GM19025 (cell line): ENCODE measurements around the gene EYA3.

Experiments used
- ATAC-seq: cut with Tn5 transposase; IDR thresholded peaks from one replicate; pipeline ENCODE4 v1.9.1; 2021; ENCODE audit warnings: mild to moderate bottlenecking, low read depth, moderate library complexity; ENCODE audit not compliant: unreplicated experiment

The EYA3 gene

DNA sequence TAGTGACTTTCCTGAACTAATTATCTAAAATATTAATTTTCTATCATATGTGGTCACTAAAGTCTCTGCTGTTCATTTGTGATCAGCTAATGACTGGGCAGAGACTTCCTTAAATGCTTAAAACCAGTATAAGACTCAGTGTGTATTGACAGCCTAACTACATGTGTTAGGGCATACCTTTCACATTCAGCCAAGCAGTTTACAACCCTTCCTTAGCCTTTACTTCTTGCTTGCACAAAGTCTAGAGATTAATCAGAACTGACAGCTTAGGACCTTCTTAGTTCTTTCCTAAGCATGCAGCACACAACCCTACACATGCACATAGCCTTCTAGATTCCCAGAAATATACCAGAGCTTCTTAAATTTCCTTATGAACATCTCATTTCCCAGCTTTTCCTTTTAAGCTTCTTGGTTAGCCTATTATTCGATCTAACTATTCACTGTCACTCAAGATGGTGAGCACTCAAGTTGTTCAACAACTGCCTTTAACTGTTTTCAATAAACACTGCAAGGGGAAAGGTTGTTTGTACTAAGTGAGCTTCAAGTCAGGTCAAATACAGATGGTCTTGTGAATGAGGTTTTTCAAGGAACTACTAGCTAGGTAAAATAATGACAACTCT, 13.4 kb downstream of the EYA3 start:
- no peak for ATAC-seq

DNA sequence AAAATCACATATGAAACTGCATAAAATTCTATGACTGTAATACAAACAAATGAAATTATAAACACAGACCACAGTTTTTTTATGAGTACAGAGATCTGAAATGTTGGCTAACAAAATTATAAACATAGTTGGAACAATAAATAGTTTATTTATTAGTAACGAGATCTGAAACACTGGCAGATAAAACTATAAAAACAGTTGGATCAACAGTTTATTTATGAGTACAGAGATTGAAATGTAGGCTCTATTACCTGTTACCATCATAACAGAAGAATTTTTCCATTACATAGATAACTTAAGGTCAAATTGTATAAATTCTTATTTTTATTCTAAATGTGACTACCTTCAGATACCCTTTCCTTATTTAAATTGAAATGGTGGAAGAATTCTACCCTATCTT, 14.5 kb downstream of the EYA3 start:
- no peak for ATAC-seq

DNA sequence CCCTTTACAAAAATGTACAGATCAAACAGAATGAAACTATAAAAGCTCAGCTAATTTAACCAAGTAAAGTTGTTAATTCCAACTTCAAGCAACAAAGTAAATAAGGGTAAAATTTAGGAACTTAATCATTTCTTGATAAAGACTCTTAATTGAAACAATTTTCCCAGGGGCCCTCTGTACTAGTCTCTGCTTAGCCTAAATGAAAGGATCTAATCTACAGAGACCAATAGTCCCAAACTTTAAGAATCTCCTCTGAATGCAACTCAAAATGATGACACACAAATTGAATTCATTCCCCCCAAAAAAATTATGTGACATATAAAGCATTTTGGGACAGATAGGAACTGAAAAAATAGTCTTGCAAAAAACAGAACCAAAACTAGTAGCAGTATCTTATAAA, 16.6 kb downstream of the EYA3 start:
- no peak for ATAC-seq

DNA sequence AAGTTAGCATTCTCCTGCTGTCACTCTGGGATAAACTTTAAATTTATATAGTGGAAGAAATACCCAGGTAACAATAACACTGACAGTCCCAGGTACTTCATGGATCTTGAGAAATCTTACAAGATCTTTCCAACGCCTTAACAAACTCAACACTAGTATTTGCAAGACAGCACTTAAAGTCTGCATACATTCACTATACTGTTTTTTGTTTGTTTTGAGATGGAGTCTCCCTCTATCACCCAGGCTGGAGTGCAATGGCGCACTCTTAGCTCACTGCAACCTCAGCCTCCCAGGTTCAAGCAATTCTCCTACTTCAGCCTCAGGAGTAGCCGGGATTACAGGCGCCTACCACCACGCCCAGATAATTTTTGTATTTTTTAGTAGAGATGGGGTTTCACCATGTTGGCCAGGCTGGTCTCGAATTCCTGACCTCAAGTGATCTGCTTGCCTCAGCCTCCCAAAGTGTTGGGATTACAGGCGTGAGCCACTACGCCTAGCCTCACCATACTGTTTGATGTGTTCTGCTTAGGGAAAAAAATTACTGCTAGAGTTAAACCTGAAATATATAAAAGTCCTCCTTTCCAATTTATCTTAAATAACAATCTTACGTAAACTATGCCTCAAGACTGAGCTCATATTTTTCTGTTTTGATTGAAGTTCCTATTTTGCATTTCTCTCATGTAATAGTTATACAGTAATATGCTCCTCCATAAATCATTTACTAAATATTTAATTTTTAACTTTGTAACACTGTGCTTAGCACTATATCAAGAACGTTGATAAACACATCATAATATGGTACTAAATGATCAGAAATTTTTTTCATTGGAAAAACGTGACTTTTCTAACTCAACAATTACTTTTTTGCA, 17.5 kb downstream of the EYA3 start:
- ATAC-seq = no peak

DNA sequence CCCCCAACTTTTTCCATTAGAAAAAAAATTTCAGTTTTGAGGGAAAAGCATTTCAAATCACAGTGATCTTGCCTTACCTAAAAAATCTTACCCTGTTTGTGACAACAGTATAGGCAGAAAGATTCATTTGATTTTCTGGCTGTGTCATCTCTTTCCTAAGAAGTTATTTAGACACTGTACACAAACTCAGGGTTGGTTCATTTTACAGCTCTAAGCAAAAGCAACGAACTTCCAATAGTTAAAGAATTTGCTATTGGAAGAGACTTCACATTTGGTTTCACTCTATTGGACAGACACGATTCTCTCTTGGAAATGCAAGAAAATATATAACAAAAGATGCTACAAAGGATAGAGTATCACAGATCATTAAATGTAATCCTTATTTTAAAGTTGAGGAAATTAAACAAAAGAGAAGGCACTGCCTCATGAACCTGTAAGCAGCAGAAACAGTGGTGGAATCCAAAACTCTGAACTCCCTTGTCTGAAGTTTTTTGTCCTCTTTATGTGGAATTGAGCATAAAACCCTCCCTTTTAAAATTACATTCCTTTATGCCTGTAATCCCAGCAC, 20.8 kb downstream of the EYA3 start:
- ATAC-seq = no peak

DNA sequence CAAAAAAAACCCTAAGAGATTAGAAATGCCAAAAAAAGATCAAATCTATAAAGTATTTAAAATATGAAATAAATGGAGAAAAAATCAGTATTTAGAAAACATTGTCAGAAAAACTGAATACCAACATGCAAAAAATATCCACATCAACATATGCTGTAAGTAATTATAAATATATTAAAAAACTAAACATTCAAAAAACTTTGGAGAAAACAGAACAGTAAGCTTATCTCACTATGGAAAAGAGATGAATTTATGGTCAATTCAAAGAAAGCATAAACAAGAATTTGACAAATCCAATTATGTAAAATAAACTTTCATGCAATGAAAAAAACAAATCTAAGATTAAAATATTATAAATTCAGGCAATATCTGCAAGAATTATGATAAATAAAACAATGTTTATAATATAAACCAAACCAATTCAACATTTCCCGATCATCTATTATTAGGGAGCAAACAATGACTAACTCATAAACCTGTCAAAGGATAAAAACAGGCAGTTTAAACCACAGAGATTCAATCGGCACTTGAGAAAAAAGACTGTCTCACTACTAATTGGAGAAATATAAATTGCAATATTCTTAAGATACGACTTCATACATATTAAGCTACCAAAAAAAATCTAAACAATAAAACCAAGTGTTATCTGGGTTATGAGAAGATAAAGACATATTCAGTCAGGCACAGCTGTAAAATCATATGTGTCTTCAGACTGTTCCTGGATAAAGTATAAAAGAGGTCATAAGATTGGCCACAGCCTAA, 21.8 kb downstream of the EYA3 start:
- ATAC-seq = no peak

DNA sequence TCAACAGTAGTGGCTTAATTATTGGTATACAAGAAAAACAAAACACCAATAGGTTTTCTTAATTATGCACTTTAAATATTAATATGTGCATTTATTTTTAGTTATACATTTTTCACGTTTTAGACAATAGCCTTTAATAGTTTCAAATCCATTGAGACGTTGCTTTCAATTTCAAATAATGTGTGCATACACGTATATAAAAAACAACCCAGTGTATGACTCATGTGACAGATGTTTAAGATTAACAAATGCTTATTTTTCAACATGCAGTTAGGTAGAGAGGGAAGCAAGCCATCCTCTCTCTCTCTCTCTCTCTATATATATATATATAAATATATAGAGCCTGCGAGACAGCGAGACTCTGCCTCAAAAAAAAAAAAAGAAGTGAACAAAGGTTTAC, 24.3 kb downstream of the EYA3 start:
- ATAC-seq = no peak

DNA sequence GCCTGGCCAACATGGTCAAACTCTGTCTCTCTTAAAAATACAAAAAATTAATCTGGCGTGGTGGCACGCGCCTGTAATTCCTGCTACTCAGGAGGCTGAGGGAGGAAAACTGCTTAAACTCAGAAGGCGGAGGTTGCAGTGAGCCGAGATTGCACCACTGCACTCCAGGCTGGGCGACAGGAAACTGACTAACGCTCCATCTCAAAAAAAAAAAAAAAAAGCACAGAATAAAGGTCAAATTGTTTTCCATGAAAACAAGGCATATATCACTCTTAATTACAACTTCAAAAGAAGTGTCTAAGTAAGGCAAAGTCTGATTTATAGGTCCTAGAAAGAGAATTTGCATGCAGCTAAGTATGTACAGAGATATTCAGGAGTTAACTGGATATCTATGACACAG, 25.6 kb downstream of the EYA3 start:
- no peak for ATAC-seq

DNA sequence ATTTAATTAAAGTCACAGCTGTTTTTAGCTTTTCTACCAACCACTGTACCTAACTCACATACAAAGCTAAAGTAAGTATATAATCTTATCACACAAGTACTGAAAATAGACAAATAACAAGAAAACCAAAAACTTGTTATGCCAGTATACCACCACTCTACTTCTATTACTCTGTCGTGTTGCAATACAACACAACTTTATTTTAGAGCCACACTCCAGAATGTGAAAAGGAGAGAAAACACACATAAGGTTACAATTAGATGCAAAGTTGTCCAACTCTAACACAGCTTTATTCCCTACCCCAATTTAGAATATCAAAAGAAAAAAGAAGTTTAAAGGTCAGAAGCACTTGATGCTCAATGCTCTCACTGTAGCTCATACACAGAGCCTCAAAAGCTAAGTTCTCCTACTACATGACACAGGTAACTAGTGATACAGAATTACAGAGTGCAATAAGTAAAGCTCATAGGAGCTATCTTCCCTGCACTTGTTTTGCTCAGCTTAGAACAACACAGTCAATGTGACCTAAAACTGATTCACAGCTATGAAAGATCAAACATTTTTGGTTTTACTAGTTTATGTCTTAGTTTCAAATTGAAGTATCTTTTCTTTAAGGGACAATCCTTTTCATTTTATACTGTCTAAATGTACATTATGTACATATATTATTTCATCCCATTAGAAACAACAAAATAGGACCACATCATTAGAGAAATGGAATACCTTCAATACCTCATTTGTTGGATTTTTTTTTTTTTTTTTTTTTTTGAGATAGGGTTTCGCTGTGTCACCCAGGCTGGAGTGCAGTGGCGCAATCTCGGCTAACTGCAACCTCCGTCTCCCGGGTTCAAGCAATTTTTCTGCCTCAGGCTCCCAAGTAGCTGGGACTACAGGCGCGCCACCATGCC, 29.2 kb downstream of the EYA3 start:
- no peak for ATAC-seq

DNA sequence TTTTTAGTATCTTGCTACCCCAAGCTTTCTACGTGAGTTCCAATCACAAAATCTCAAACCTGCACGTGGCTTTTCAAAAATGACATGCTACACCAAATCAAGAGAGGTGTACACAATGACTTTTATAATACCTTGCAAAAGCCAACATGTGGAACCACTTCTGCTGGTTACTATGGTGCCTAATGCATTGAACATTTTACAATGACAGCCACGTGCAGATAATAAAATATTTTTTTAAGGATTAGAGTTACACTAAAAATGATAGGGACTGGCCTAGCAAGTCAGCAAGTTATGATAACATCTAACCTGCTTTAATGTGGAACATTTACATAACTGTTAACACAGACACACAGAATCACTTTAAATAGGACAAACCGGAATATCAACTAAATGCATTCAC, 30.2 kb downstream of the EYA3 start:
- ATAC-seq = no peak

DNA sequence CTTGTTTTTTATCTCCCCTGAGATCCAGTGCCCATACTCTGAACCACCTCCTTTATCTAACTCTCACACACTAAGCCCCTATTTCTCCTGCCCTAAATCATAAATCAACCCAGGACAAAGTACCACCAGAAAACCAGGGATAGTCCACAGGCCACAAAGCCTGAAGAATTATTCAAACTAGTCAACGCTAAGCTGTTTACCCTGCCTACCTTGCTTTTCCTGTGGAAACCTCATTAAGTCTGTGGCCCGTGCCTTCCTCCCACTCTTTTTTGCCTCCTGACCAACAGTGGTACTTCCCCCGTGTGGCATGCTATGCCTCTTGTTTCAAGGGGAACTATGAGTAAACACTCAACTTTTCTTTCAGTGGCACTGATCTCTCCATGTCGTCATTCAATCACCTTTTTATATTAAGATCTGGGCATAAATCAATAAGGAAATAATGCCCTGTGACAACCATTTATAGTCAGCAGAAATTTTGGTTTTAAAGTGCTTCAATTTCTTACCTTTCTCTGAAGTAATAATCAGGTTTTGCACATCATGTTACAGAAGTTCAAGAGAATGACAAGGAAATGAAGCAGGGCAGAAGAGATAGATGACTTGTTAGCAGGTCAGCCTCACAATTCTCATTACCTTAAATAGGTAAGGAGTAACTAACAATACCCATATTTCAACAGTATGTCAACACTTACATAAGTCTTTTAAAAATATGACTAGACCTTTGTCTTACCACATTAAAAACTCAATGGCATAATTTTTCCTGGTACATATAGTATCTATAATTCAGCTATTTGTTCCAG, 32.1 kb downstream of the EYA3 start:
- no peak for ATAC-seq

DNA sequence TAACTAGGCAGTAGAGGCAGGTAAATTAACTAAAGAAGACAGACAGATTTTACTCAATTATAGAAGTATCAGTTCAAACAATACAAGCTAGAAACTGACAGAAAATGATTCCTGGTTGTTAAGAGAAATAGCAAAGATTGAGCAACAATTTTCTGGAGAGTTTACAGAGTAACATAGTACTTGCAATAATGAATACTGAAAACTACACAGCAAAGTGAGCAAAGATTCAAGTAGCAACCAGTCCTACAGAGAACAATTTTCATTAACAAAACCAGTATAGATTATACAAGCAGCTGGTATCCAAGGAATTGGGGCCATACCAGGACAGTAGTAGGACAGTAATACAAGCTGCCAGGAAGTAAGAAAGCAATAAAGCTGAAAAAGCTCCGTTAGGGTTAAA, 37.6 kb downstream of the EYA3 start:
- ATAC-seq = no peak

DNA sequence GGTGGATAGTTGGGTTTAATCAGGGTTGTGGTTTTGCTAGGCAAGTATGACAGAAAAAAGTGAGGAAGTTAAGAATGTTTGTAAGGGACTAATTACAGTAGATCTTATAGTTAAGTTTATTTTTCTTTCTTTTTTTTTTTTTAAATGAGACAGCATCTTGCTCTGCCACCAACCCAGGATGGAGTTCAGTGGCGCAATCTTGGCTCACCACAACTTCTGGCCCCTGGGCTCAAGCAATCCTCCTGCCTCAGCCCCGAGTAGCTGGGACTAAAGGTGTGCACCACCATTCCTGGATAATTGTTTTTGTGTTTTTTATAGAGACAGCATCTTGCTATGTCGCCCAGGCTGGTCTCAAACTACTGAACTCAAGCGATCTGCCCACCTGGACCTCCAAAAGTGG, 41.7 kb downstream of the EYA3 start:
- no peak for ATAC-seq

DNA sequence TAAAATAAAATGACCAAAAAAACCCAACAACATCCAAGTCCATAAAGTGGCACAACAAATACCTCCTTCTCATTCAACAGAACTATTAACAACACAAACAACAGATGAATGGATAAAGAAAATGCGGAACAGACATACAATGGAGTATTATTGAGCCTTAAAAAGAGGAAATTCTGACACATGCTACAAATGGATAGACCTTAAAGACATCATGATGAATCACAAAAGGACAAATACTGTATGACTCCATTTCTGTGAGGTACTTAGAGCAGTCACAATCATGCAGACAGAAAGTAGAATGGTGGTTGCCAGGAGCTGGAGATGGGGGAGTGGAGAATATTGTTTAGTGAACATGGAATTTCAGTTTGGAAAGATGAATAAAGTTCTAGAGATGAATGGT, 42.6 kb downstream of the EYA3 start:
- no peak for ATAC-seq

DNA sequence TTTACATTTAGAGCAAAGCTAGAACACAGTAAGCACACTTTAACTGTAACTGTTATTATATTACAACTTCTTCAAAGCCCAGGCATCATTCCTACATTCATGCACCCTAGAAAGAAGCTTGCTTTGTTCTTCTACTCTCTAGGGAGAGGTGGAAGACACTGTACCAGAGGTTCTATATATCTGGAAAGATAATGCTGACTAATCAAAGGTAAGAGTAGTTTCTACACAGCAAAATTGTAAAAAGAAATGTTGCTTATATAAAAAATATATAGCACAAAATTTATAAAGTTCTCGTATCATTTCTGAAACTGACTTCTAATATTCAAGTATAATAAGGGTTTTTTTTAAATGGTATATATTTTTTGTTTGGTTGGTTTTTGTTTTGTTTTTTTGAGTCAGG, 44.0 kb downstream of the EYA3 start:
- ATAC-seq = no peak

DNA sequence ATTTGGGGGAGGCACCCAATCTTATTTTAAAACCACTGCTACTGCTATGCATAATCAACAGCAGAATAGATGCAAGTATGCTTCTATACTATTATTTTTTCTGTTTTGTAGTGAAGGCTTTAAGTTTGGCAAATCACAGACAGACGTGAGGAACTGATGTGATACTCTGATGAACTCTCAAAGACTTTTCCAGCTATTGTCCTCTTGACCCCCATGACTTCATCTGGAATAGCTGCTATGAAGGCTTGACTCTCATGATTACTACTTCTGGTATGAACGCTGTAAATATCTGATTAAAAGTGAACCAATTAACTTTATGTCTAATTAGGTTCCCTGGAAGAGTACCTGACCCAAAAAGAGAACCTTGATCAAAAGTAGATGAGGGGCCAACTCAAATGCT, 49.1 kb downstream of the EYA3 start:
- no peak for ATAC-seq

DNA sequence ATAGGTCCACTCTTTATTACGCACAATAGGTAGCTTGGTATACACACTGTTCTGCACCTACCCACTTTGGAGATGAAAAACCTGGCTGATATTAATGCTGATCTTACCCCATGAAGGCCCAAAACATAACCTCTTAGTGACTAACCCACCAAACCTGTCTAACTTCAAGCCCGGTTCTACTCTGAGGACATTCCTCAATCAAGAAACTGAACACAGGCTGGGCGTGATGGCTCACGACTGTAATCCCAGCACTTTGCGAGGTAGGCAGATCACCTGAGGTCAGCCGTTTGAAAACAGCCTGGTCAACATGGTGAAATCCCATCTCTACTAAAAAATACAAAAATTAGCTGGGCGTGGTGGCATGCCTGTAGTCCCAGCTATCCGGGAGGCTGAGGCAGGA, 50.5 kb downstream of the EYA3 start:
- no peak for ATAC-seq

DNA sequence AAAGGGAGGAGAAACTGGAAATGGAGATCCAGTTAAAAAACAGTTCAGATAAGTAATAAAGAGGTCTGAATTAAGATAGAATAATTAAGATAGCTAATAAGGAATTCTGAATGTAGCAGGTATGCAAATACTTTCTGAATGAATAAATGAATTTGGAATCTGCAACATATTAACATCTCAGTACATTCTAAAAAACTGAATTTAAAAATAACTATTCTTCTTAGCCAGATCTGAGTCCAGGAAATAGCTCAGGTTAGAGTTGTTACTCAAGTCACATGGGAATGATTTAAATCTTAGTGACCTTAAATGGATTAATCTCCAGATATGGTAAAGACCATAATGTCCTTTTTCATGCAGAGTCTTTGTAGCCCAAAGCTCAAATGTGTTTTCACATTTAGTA, 51.2 kb downstream of the EYA3 start:
- no peak for ATAC-seq

DNA sequence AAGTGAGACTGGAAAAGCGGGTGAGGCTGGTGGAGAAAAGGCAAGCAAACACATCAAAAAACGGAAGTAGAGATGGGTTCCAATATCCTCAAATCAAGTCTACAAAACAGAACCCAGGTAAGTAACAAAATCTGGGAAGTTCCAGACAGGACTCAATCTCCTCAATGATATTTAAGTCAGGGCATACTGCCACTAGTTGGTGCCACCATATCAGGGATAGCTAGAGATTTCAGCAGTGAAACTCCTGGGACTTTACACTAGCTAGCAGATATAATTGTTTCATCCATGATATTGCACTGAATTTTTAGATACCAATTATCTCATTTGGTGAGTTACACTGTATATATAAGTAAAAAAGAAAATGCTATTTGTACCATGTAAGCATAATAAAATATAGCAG, 52.0 kb downstream of the EYA3 start:
- ATAC-seq = no peak
